ENCODE results near the gene WFDC11. TPM values are rescaled to one million over a fixed set of nuclear protein-coding genes. Genes with fewer than 3 reads are reported as not detected.

WFDC11 gene
- total and polyA plus RNA-seq, 2 donors (not counting 3 experiments of a cell fraction or from before 2014, with no cell fraction given), result not detected

GRCh38 chr20:45701873-45702272, 31.8 kb upstream of the WFDC11 start, which contains the start of gene WFDC13:
Gene WFDC13, plus strand, starts transcription at chr20:45702038. Its CDS starts 86 bp downstream, at chr20:45702124.
- no TSS peak for BruUV-seq (replicated peaks)
- DNase-seq (ENCODE audit: low read depth, low spot score), result no peak
- CTCF ChIA-PET, result no interaction called here
- Histone ChIP-seq H3K9ac (replicated peaks; ENCODE audit: extremely low read depth, insufficient read depth, low read length) (no peak within 1 kb of the TSS), H3K4me1 (ENCODE audit: control insufficient read depth, extremely low read depth, insufficient read depth, low read length) (no peaks in the 10 kb centered on the region), H2AFZ (ENCODE audit: low read depth, low read length) (no peak within 1 kb of the TSS), H4K20me1 (replicated peaks; ENCODE audit: control insufficient read depth, extremely low read depth, insufficient read depth, low read length) (no peaks in the 10 kb centered on the region), H3K4me2 (ENCODE audit: insufficient read depth, low read length) (no peak within 1 kb of the TSS), H3K27me3 (ENCODE audit: control insufficient read depth in 2 of 2, insufficient read depth in 2 of 2, low read length in 2 of 2) (no peaks in the 10 kb centered on the region), H3K9me3 (replicated peaks; ENCODE audit: control insufficient read depth, insufficient read depth, low read length) (no peaks in the 10 kb centered on the region), H3K79me2 (ENCODE audit: control insufficient read depth, insufficient read depth, low read length) (no peaks in the 10 kb centered on the region), H3K4me3 (replicated peaks in 1 of 3; ENCODE audit: insufficient read depth in 1 of 3, low read depth in 1 of 3, low read length in 3 of 3) (no peak within 1 kb of the TSS), H3K9me1 (replicated peaks; ENCODE audit: control insufficient read depth, extremely low read depth, insufficient read depth, low read length) (no peaks in the 10 kb centered on the region), H3K27ac (ENCODE audit: insufficient read depth, low read depth, low read length) (no peak within 1 kb of the TSS), H3K36me3 (ENCODE audit: control insufficient read depth in 2 of 2, extremely low read depth in 1 of 2, insufficient read depth in 2 of 2, low read length in 2 of 2) (no peaks in the 10 kb centered on the region)
- FAIRE-seq, result no peak
- TF ChIP-seq EZH2 (IDR thresholded peaks at IDR 0.05; ENCODE audit: borderline replicate concordance, low read depth, low read length, severe bottlenecking), result no peak
- no peak for TF ChIP-seq CTCF (IDR thresholded peaks at IDR 0.05; ENCODE audit: extremely low read depth in 1 of 2, insufficient read depth in 1 of 2, low read depth in 1 of 2, low read length in 2 of 2)
- no peak for TF ChIP-seq JUN (IDR thresholded peaks at IDR 0.05; ENCODE audit: borderline replicate concordance, insufficient read depth, insufficient read length, low read depth)
- no peak for TF ChIP-seq FOS (IDR thresholded peaks at IDR 0.05; ENCODE audit: borderline replicate concordance, insufficient read depth, low read length)
- no peak for TF ChIP-seq POLR2A (IDR thresholded peaks at IDR 0.05; ENCODE audit: low read depth, low read length)
- TF ChIP-seq GATA2 (IDR thresholded peaks at IDR 0.05; ENCODE audit: insufficient read depth, insufficient read length, low read depth, low read length), result no peak
- no peak for TF ChIP-seq MAX (IDR thresholded peaks at IDR 0.05; ENCODE audit: insufficient read depth, insufficient read length)
- no peak for TF ChIP-seq POLR2AphosphoS5 (IDR thresholded peaks at IDR 0.05; ENCODE audit: insufficient read depth, low read depth, low read length)
- TF ChIP-seq MYC (IDR thresholded peaks at IDR 0.05; ENCODE audit: low read depth, low read length), result no peak
- dilution Hi-C loops (cut with MboI; ENCODE audit: extremely low pct_ligation_motif_present, low sequenced_read_pairs) (no loop called here), intact Hi-C loops (cut with micrococcal nuclease) (no loop called here)
- POLR2A ChIA-PET, result no interaction called here

All from endothelial cell of umbilical vein (primary cell).